Liver (tissue), 3 donors: ENCODE measurements around the gene EFCAB12.

Experiments
- EGR1 ChIP-seq, 2 donors: IDR thresholded peaks; 2 replicates each; pipeline ENCODE4 v1.6.1; 2016 to 2018; ENCODE audit warnings: antibody characterized with exemption in 2 of 2, low read depth in 2 of 2
- FOXA1 ChIP-seq: IDR thresholded peaks from 2 replicates; pipeline ENCODE4 v1.6.1; 2016; ENCODE audit warnings: antibody characterized with exemption
- GABPA ChIP-seq, 2 donors: IDR thresholded peaks in 1 of 2; conservative IDR thresholded peaks in 1 of 2; 2 replicates each; pipeline ENCODE4 v1.6.1; 2016; ENCODE audit warnings: antibody characterized with exemption in 2 of 2, mild to moderate bottlenecking in 1 of 2, moderate library complexity in 1 of 2
- JUND ChIP-seq, 2 donors: IDR thresholded peaks; 2 replicates each; pipeline ENCODE4 v1.6.1; 2016; ENCODE audit warnings: antibody characterized with exemption in 2 of 2
- NR2F2 ChIP-seq: IDR thresholded peaks from 2 replicates; pipeline ENCODE4 v1.6.1; 2016; ENCODE audit warnings: antibody characterized with exemption
- RAD21 ChIP-seq, 2 donors: IDR thresholded peaks; 2 replicates each; pipeline ENCODE4 v1.6.1; 2016; ENCODE audit warnings: antibody characterized with exemption in 2 of 2, mild to moderate bottlenecking in 2 of 2
- RXRA ChIP-seq, 2 donors: IDR thresholded peaks; 2 replicates each; pipeline ENCODE4 v1.6.1; 2017 to 2018; ENCODE audit warnings: antibody characterized with exemption in 2 of 2, mild to moderate bottlenecking in 1 of 2
- SP1 ChIP-seq: IDR thresholded peaks from 2 replicates; pipeline ENCODE4 v1.6.1; 2018; ENCODE audit warnings: antibody characterized with exemption, mild to moderate bottlenecking
- TAF1 ChIP-seq: conservative IDR thresholded peaks from 2 replicates; pipeline ENCODE4 v1.6.1; 2016; ENCODE audit warnings: antibody characterized with exemption, mild to moderate bottlenecking
- TF ChIP-seq, protein P1 (sequence below): IDR thresholded peaks from 2 replicates; pipeline ENCODE4 v1.6.1; 2016; ENCODE audit warnings: antibody characterized with exemption
- TF ChIP-seq, protein P2 (sequence below): fragments of 150-350 bp; IDR thresholded peaks from 2 replicates; pipeline ENCODE4 v1.5.1; 2017; ENCODE audit warnings: improper control_type of control experiment, low read depth, low read length; ENCODE audit not compliant: missing input control
- TF ChIP-seq, protein P3 (sequence below): IDR thresholded peaks from 2 replicates; pipeline ENCODE4 v1.6.1; 2016; ENCODE audit warnings: antibody characterized with exemption, mild to moderate bottlenecking
- TF ChIP-seq, protein P4 (sequence below): IDR thresholded peaks from 2 replicates; pipeline ENCODE4 v1.6.1; 2016; ENCODE audit warnings: antibody characterized with exemption
- TF ChIP-seq, protein P5 (sequence below): IDR thresholded peaks from 2 replicates; pipeline ENCODE4 v1.6.1; 2016; ENCODE audit warnings: antibody characterized with exemption
- donor health status: healthy.
- donor health status: healthy.

DNA sequence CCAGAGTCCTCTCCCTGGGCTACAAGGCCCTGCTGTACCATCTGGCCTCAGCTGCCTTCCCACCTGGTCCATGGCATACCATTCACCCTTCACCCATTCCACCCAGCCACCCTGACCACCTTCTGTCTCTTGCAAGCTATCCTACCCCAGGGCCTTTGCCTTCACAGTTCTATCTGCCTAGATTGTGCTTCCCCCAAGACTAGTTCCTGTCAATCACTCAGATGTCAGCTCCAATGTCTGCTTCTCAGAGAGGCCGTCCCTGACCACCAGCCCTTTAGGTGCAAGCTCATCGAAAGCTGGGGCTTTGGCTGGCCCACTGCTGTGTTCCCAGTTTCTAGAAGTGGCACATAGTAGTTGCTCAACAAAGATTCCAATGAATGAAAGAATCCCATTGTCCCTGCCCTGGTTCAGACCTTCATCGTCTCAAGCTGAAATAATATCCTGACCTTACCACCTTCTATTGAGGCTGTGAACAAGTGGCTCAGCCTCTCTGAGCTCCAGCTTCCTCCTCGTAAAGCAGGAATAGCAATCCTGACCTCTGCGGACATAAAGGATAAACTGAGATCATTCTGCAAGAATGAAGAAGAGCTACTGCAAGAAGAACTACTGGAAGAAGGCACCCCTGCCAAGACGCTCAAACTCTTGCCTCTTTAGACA, 15.8 kb downstream of the EFCAB12 start:
- no peak for TF ChIP-seq RXRA (IDR thresholded peaks at IDR 0.05)
- TF ChIP-seq, protein P1, sequence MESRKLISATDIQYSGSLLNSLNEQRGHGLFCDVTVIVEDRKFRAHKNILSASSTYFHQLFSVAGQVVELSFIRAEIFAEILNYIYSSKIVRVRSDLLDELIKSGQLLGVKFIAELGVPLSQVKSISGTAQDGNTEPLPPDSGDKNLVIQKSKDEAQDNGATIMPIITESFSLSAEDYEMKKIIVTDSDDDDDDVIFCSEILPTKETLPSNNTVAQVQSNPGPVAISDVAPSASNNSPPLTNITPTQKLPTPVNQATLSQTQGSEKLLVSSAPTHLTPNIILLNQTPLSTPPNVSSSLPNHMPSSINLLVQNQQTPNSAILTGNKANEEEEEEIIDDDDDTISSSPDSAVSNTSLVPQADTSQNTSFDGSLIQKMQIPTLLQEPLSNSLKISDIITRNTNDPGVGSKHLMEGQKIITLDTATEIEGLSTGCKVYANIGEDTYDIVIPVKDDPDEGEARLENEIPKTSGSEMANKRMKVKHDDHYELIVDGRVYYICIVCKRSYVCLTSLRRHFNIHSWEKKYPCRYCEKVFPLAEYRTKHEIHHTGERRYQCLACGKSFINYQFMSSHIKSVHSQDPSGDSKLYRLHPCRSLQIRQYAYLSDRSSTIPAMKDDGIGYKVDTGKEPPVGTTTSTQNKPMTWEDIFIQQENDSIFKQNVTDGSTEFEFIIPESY: no peak
- no peak for TF ChIP-seq TAF1
- TF ChIP-seq, protein P2, sequence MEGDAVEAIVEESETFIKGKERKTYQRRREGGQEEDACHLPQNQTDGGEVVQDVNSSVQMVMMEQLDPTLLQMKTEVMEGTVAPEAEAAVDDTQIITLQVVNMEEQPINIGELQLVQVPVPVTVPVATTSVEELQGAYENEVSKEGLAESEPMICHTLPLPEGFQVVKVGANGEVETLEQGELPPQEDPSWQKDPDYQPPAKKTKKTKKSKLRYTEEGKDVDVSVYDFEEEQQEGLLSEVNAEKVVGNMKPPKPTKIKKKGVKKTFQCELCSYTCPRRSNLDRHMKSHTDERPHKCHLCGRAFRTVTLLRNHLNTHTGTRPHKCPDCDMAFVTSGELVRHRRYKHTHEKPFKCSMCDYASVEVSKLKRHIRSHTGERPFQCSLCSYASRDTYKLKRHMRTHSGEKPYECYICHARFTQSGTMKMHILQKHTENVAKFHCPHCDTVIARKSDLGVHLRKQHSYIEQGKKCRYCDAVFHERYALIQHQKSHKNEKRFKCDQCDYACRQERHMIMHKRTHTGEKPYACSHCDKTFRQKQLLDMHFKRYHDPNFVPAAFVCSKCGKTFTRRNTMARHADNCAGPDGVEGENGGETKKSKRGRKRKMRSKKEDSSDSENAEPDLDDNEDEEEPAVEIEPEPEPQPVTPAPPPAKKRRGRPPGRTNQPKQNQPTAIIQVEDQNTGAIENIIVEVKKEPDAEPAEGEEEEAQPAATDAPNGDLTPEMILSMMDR: no peak
- TF ChIP-seq EGR1 (IDR thresholded peaks at IDR 0.05; ENCODE audit: low read depth in 2 of 2): no peak
- TF ChIP-seq, protein P3, sequence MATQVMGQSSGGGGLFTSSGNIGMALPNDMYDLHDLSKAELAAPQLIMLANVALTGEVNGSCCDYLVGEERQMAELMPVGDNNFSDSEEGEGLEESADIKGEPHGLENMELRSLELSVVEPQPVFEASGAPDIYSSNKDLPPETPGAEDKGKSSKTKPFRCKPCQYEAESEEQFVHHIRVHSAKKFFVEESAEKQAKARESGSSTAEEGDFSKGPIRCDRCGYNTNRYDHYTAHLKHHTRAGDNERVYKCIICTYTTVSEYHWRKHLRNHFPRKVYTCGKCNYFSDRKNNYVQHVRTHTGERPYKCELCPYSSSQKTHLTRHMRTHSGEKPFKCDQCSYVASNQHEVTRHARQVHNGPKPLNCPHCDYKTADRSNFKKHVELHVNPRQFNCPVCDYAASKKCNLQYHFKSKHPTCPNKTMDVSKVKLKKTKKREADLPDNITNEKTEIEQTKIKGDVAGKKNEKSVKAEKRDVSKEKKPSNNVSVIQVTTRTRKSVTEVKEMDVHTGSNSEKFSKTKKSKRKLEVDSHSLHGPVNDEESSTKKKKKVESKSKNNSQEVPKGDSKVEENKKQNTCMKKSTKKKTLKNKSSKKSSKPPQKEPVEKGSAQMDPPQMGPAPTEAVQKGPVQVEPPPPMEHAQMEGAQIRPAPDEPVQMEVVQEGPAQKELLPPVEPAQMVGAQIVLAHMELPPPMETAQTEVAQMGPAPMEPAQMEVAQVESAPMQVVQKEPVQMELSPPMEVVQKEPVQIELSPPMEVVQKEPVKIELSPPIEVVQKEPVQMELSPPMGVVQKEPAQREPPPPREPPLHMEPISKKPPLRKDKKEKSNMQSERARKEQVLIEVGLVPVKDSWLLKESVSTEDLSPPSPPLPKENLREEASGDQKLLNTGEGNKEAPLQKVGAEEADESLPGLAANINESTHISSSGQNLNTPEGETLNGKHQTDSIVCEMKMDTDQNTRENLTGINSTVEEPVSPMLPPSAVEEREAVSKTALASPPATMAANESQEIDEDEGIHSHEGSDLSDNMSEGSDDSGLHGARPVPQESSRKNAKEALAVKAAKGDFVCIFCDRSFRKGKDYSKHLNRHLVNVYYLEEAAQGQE: no peak
- no peak for TF ChIP-seq RAD21 (IDR thresholded peaks at IDR 0.05)
- TF ChIP-seq, protein P4, sequence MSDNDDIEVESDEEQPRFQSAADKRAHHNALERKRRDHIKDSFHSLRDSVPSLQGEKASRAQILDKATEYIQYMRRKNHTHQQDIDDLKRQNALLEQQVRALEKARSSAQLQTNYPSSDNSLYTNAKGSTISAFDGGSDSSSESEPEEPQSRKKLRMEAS: no peak
- TF ChIP-seq GABPA (IDR thresholded peaks at IDR 0.05 in 1 of 2, conservative IDR thresholded peaks at IDR 0.05 in 1 of 2): no peak
- no peak for TF ChIP-seq NR2F2
- no peak for TF ChIP-seq JUND (IDR thresholded peaks at IDR 0.05)
- TF ChIP-seq FOXA1: no peak
- TF ChIP-seq SP1: no peak
- TF ChIP-seq, protein P5, sequence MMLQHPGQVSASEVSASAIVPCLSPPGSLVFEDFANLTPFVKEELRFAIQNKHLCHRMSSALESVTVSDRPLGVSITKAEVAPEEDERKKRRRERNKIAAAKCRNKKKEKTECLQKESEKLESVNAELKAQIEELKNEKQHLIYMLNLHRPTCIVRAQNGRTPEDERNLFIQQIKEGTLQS: no peak
